Esophagus muscularis mucosa (tissue), 3 donors: ENCODE results near the gene BCL3.

ENCODE experiments used
- POLR2AphosphoS5 ChIP-seq, 2 donors: sonication (generic); formaldehyde crosslinking; IDR thresholded peaks; one replicate each; pipeline ENCODE4 v1.6.1; 2017; ENCODE audit warnings: antibody characterized with exemption in 2 of 2
- TF ChIP-seq, protein P1 (sequence below), 3 experiments: fragments of 200-600 bp in 2 of 3; fragments of 450-650 bp in 1 of 3; sonication (generic) in 2 of 3; IDR thresholded peaks; one replicate each; pipeline ENCODE4 v1.5.1; 2017 to 2019; ENCODE audit warnings: antibody characterized with exemption in 3 of 3, mild to moderate bottlenecking in 2 of 3, moderate library complexity in 1 of 3

DNA sequence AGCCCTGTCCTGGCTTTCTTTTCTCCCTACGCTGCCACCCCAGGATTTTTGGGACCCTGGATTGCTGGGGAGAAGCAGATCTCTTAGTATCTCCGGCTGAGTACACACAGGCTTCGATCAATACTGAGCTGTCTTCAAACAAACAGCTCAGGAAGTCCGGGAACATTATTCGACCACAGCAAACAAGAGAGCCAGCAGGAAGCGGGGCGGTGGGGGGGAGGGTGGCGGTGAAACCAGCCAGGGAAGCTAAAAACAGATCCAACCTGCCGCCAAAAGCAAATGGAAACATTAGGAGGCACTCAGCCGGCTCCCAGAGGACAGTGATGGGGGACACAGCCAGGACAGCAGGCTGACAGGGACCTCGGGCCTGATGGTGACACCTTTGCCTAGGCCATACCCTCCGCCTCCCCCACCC, 48.2 kb downstream of the BCL3 start:
- TF ChIP-seq POLR2AphosphoS5 (IDR thresholded peaks at IDR 0.05) = no peak
- TF ChIP-seq, protein P1, sequence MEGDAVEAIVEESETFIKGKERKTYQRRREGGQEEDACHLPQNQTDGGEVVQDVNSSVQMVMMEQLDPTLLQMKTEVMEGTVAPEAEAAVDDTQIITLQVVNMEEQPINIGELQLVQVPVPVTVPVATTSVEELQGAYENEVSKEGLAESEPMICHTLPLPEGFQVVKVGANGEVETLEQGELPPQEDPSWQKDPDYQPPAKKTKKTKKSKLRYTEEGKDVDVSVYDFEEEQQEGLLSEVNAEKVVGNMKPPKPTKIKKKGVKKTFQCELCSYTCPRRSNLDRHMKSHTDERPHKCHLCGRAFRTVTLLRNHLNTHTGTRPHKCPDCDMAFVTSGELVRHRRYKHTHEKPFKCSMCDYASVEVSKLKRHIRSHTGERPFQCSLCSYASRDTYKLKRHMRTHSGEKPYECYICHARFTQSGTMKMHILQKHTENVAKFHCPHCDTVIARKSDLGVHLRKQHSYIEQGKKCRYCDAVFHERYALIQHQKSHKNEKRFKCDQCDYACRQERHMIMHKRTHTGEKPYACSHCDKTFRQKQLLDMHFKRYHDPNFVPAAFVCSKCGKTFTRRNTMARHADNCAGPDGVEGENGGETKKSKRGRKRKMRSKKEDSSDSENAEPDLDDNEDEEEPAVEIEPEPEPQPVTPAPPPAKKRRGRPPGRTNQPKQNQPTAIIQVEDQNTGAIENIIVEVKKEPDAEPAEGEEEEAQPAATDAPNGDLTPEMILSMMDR (IDR thresholded peaks at IDR 0.05) = no peak
